ENCODE data around the gene GARIN5A. TPM values are rescaled to one million over a fixed set of nuclear protein-coding genes. Genes with fewer than 3 reads are reported as not detected.

The GARIN5A gene
- total RNA-seq, 4 donors from 2014 or later, result 1.7 to 5.9 (median 3.3) TPM

GRCh38 chr19:50493171-50493570 is 16.5 kb upstream of the GARIN5A start:
- intact Hi-C loops (cut with DNase I; ENCODE audit: low total_unique reads), result no loop called here
- DNase-seq (ENCODE audit: low spot score in 2 of 2), result no peak
- WGBS, 2 donors, result 56% methylated on average over 8 of the region's 8 CpGs
- no peak overlapping the region for H3K4me3 ChIP-seq (ENCODE audit: low read depth, poor library complexity, severe bottlenecking)
- TF ChIP-seq CTCF (IDR thresholded peaks at IDR 0.05) (no peak), POLR2A (IDR thresholded peaks at IDR 0.05) (no peak)

GRCh38 chr19:50492303-50493052 is 15.8 kb upstream of the GARIN5A start:
- no peak for TF ChIP-seq CTCF (IDR thresholded peaks at IDR 0.05)
- TF ChIP-seq POLR2A (IDR thresholded peaks at IDR 0.05), result no peak
- intact Hi-C loops (cut with DNase I; ENCODE audit: low total_unique reads), result no loop called here
- H3K4me3 ChIP-seq (ENCODE audit: low read depth, poor library complexity, severe bottlenecking), result no peak overlapping the region
- no peak for DNase-seq (ENCODE audit: low spot score in 2 of 2)
- 11 to 21% methylated on average over 10 to 12 of the region's 12 CpGs for WGBS, 2 donors

- TF ChIP-seq POLR2A (IDR thresholded peaks at IDR 0.05), result no peak
- TF ChIP-seq CTCF (IDR thresholded peaks at IDR 0.05), result no peak
- 23 to 27% methylated on average over 26 of the region's 26 CpGs for WGBS, 2 donors
- DNase-seq (ENCODE audit: low spot score in 2 of 2), result no peak
- no peak overlapping the region for H3K4me3 ChIP-seq (ENCODE audit: low read depth, poor library complexity, severe bottlenecking)
- intact Hi-C loops (cut with DNase I; ENCODE audit: low total_unique reads), result no loop called here
These were observed 14.4 kb upstream of the GARIN5A start for GRCh38 chr19:50490991-50491472.

GRCh38 chr19:50490411-50490811 is 13.8 kb upstream of the GARIN5A start:
- no peak overlapping the region for H3K4me3 ChIP-seq (ENCODE audit: low read depth, poor library complexity, severe bottlenecking)
- intact Hi-C loops (cut with DNase I; ENCODE audit: low total_unique reads), result no loop called here
- TF ChIP-seq POLR2A (IDR thresholded peaks at IDR 0.05) (no peak), CTCF (IDR thresholded peaks at IDR 0.05) (no peak)
- DNase-seq (ENCODE audit: low spot score in 2 of 2), result no peak
- 93 to 95% methylated on average over 17 to 18 of the region's 18 CpGs for whole genome bisulfite sequencing, 2 donors

GRCh38 chr19:50489461-50490011 is 12.9 kb upstream of the GARIN5A start:
- DNase-seq (ENCODE audit: low spot score in 2 of 2), result no peak
- TF ChIP-seq POLR2A (IDR thresholded peaks at IDR 0.05) (no peak), CTCF (IDR thresholded peaks at IDR 0.05) (no peak)
- H3K4me3 ChIP-seq (ENCODE audit: low read depth, poor library complexity, severe bottlenecking), result no peak overlapping the region
- intact Hi-C loops (cut with DNase I; ENCODE audit: low total_unique reads), result no loop called here
- 42 to 44% methylated on average over 24 of the region's 24 CpGs for WGBS, 2 donors
